ENCODE results near the gene KCNE3. TPM values are rescaled to one million over a fixed set of nuclear protein-coding genes. Genes with fewer than 3 reads are reported as not detected.

Gene KCNE3
- total RNA-seq, 6 donors from 2014 or later: 14.3 to 33.3 (median 20.0) TPM

DNA sequence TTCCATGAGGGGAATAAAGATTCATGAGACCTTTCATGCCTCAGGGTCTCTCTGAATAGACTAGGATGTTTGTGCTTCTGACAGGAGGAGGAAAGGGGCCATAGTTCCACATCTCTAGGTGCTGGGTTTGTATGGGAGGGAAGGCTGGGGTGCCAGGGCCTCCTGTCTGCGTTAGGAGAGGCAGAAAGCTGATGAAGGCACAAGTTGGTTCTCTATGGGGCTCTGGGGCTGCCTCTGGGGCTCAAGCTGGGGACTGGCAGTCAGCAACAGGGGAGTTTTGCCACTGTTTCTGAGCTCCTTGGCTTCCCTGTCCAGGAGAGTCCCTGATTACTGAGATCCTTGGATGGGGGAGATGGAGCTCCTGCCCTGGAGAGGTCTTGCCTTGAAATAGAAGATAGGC lies 4.1 kb downstream of the KCNE3 start:
- H3K4me3 ChIP-seq: no peak overlapping the region
- DNase-seq: no peak
- ATAC-seq (ENCODE audit: low FRiP score in 2 of 2): no peak
- H3K9me3 ChIP-seq: no peaks in the 10 kb centered on the region
- H3K27ac ChIP-seq: peak overlapping the region in 2 of 4 donors; percentile 82 to 88
- no peaks in the 10 kb centered on the region for H3K36me3 ChIP-seq
- 86 to 90% methylated on average over 1 of the region's 1 CpG for WGBS, 2 donors
- no peak for TF ChIP-seq POLR2AphosphoS5 (IDR thresholded peaks at IDR 0.05)
- no peak for TF ChIP-seq POLR2A (IDR thresholded peaks at IDR 0.05)
- peaks cover 14 to 55% (median 39%) of the 10 kb centered on the region in 4 donors for H3K4me1 ChIP-seq
- H3K27me3 ChIP-seq: no peaks in the 10 kb centered on the region

DNA sequence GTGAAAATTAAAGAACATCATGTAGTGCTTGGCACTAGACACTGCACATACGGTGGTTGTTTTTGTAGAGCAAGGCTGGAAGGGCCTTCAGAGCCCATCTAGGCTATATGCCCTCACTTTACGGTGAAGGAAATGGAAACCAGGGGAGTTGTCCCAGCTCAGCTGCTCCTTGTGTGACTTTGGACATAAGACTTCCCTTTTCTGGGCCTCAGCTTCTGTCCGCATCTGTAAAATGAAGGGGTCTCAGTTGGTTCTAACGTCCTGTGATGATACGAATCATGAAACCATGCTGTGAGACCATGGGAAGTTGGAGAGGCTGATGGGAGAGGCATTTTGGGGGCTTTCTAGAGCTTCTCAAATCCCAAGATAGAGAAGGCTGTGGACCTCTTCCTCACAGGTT lies 4.7 kb downstream of the KCNE3 start:
- 59 to 67% methylated on average over 4 to 5 of the region's 5 CpGs for WGBS, 2 donors
- ATAC-seq (ENCODE audit: low FRiP score in 2 of 2) (no peak), DNase-seq (no peak)
- TF ChIP-seq, protein P1, sequence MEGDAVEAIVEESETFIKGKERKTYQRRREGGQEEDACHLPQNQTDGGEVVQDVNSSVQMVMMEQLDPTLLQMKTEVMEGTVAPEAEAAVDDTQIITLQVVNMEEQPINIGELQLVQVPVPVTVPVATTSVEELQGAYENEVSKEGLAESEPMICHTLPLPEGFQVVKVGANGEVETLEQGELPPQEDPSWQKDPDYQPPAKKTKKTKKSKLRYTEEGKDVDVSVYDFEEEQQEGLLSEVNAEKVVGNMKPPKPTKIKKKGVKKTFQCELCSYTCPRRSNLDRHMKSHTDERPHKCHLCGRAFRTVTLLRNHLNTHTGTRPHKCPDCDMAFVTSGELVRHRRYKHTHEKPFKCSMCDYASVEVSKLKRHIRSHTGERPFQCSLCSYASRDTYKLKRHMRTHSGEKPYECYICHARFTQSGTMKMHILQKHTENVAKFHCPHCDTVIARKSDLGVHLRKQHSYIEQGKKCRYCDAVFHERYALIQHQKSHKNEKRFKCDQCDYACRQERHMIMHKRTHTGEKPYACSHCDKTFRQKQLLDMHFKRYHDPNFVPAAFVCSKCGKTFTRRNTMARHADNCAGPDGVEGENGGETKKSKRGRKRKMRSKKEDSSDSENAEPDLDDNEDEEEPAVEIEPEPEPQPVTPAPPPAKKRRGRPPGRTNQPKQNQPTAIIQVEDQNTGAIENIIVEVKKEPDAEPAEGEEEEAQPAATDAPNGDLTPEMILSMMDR (IDR thresholded peaks at IDR 0.05): no peak
- TF ChIP-seq POLR2AphosphoS5 (IDR thresholded peaks at IDR 0.05) (no peak), EP300 (IDR thresholded peaks at IDR 0.05) (no peak), POLR2A (IDR thresholded peaks at IDR 0.05) (no peak)
- Histone ChIP-seq H3K4me1 (peaks cover 10 to 51% (median 35%) of the 10 kb centered on the region in 4 donors), H3K4me3 (no peak overlapping the region), H3K36me3 (no peaks in the 10 kb centered on the region), H3K27ac (peak overlapping the region; percentile 82 to 89 (median 85)), H3K27me3 (no peaks in the 10 kb centered on the region), H3K9me3 (no peaks in the 10 kb centered on the region)

DNA sequence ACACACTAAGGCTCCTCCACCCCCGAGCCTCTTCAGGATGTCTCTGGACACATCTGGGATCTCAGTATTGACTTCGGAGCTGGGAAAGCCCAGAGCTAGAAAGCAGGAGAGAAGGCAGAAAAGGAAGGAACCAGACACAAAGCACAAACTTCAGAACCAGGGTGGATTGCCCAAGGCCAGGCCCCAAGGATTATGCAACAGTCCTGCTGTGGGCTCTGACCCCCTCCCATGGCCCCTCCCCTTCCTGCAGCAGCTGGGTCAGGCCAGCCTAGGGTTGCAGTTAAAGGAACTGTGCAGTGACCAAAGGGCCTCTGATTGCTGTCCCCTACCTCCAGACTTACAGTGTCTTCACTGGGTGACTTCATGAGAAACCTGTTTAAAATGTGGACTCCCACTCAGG lies 5.3 kb downstream of the KCNE3 start:
- H3K27ac ChIP-seq: peak overlapping the region; percentile 82 to 89 (median 85)
- H3K36me3 ChIP-seq: peaks cover 0 to 4% (median 0%) of the 10 kb centered on the region in 4 donors
- TF ChIP-seq POLR2AphosphoS5 (IDR thresholded peaks at IDR 0.05) (peak; percentile 78 to 86), POLR2A (IDR thresholded peaks at IDR 0.05) (peak in 2 of 4 donors; percentile 21 to 69), EP300 (IDR thresholded peaks at IDR 0.05) (no peak)
- TF ChIP-seq, protein P1 (IDR thresholded peaks at IDR 0.05): no peak
- peaks cover 6 to 45% (median 34%) of the 10 kb centered on the region in 4 donors for H3K4me1 ChIP-seq
- no peaks in the 10 kb centered on the region for H3K9me3 ChIP-seq
- ATAC-seq (ENCODE audit: low FRiP score in 2 of 2) (peak; percentile 91 to 95), DNase-seq (peak in 1 of 2 donors; percentile 95)
- WGBS, 2 donors: 30 to 51% methylated on average over 2 of the region's 2 CpGs
- H3K4me3 ChIP-seq: peak overlapping the region in 3 of 4 donors; percentile 18 to 44 (median 38)
- no peaks in the 10 kb centered on the region for H3K27me3 ChIP-seq

DNA sequence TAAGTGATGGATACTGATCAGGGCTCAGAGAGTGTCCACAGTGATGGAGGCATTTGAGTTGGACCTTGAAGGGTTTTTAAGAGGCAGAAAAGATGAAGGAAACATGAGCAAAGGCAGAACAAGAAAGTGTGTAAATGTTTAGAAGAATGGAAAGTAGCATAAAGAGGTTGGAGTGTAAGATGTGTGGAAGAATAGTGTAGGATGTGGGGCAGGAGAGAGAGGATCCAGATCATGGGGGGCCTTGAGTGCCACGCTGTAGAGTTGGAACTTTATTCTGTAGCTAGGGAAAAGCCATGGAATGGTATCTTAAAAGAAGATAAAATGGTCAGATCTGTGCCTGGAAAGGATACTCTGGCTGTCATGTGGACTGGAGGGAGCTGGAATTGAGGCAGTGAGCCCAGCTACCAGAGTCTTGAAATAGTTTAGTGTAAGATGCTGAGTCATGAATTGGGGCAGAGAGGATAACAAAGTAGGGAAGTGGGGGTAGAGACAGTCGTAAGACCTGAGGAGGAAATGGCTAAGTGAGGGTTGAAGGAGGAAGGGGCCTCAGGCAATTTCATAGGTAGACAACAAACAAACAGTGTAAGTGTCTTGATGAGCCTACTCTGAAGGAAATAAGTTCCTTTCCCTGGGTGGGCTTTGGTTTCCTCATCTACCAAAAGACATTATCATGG lies 6.7 kb downstream of the KCNE3 start:
- H3K27ac ChIP-seq: peak overlapping the region; percentile 82 to 89 (median 85)
- peaks cover 6 to 32% (median 24%) of the 10 kb centered on the region in 4 donors for H3K4me1 ChIP-seq

DNA sequence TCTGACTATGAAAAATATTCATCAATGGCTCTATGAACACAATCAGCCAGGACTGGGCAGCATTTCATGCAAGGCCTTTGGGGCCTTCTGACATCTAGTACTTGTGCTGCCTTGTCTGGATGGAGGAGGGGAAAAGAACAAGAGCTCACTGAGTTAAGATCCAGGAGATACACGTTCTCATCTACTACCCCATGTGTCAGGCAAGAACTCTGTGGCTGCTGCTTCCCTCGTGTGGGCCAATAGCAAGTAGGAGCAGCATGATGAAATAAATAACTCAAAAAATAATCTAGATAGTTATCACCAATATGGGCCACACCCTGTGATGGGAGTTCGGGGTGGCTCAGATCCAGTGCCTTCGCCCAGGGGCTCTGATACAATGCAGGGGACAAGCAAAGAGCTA lies 7.3 kb downstream of the KCNE3 start:
- Histone ChIP-seq H3K36me3 (peaks cover 0 to 9% (median 0%) of the 10 kb centered on the region in 4 donors), H3K4me3 (peak overlapping the region in 3 of 4 donors; percentile 2 to 44 (median 38)), H3K27ac (peak overlapping the region; percentile 82 to 89 (median 85)), H3K9me3 (no peaks in the 10 kb centered on the region), H3K27me3 (no peaks in the 10 kb centered on the region), H3K4me1 (peaks cover 6 to 27% (median 21%) of the 10 kb centered on the region in 4 donors)
- TF ChIP-seq, protein P1 (IDR thresholded peaks at IDR 0.05): no peak
- TF ChIP-seq EP300 (IDR thresholded peaks at IDR 0.05) (no peak), POLR2A (IDR thresholded peaks at IDR 0.05) (no peak), POLR2AphosphoS5 (IDR thresholded peaks at IDR 0.05) (no peak)
- WGBS, 2 donors: 71 to 75% methylated on average over 4 of the region's 4 CpGs
- ATAC-seq (ENCODE audit: low FRiP score in 2 of 2) (no peak), DNase-seq (no peak)

More for the DNA sequence above, 6.7 kb downstream of the KCNE3 start:
- no peaks in the 10 kb centered on the region for H3K9me3 ChIP-seq
- H3K27me3 ChIP-seq: no peaks in the 10 kb centered on the region
- peak overlapping the region in 3 of 4 donors; percentile 18 to 44 (median 38) for H3K4me3 ChIP-seq
- peaks cover 0 to 9% (median 0%) of the 10 kb centered on the region in 4 donors for H3K36me3 ChIP-seq
- DNase-seq: peak in 1 of 2 donors; percentile 52
- ATAC-seq (ENCODE audit: low FRiP score in 2 of 2): peak; percentile 56 to 65
- 52 to 56% methylated on average over 2 of the region's 2 CpGs for WGBS, 2 donors
- TF ChIP-seq, protein P1 (IDR thresholded peaks at IDR 0.05): no peak
- peak in 1 of 4 donors; percentile 48 for TF ChIP-seq POLR2A (IDR thresholded peaks at IDR 0.05)
- TF ChIP-seq POLR2AphosphoS5 (IDR thresholded peaks at IDR 0.05): peak; percentile 18 to 51
